B cell (primary cell): Measurements from ENCODE around the gene GNA12. TPM values are rescaled to one million over a fixed set of nuclear protein-coding genes. Genes with fewer than 3 reads are reported as not detected.

ENCODE experiments used
- ATAC-seq: fragments of 200-7000 bp; cut with Tn5 transposase; one replicate; pipeline ENCODE4 v1.10.0; 2021; ENCODE audit warnings: low read depth, mild to moderate bottlenecking, moderate number of reproducible peaks, moderate library complexity
- CTCF ChIA-PET: fragments of 350-600 bp; sonication (Branson Sonifier 250); formaldehyde crosslinking; loops from one replicate; lab custom pipeline; 2021; ENCODE audit warnings: antibody characterized with exemption, inconsistent platforms; lab: Charles Lee
- POLR2A ChIA-PET: fragments of 350-600 bp; sonication (Branson Sonifier 250); formaldehyde crosslinking; loops from one replicate; lab custom pipeline; 2021; ENCODE audit warnings: antibody characterized with exemption; lab: Charles Lee
- DNase-seq: peaks from one replicate; pipeline ENCODE4 v3.0.0; 2013
- H2AFZ ChIP-seq: 2 replicates; pipeline ENCODE4 v1.6.1; 2012; ENCODE audit warnings: mild to moderate bottlenecking, low read depth, low read length; ENCODE audit not compliant: insufficient read depth, poor library complexity, severe bottlenecking
- H3K27ac ChIP-seq, 2 donors: 1 replicate in 1 of 2; 2 replicates in 1 of 2; pipeline ENCODE4 v1.5.1; 2012 to 2013; ENCODE audit warnings: low read length in 2 of 2, mild to moderate bottlenecking in 2 of 2, moderate library complexity in 1 of 2
- H3K27me3 ChIP-seq, 4 experiments: fragments of 200-600 bp in 1 of 4; sonication (generic) in 1 of 4; replicated peaks in 1 of 4; 1 replicate in 2 of 4; 2 replicates in 2 of 4; pipeline versions ENCODE4 v1.6.1 to v1.7.0; 2013 to 2016; ENCODE audit warnings: low read length in 3 of 4, mild to moderate bottlenecking in 2 of 4, mixed read lengths in 1 of 4, moderate library complexity in 1 of 4; ENCODE audit not compliant: insufficient read depth in 4 of 4, control insufficient read depth in 3 of 4; ENCODE audit errors: control extremely low read depth in 1 of 4
- H3K36me3 ChIP-seq, 2 experiments: replicated peaks in 1 of 2; 1 replicate in 1 of 2; 2 replicates in 1 of 2; pipeline versions ENCODE4 v1.6.1 to v1.7.1; 2013; ENCODE audit warnings: low read length in 1 of 2; ENCODE audit not compliant: insufficient read depth in 2 of 2, control insufficient read depth in 1 of 2; ENCODE audit errors: control extremely low read depth in 1 of 2, extremely low read depth in 1 of 2
- H3K4me1 ChIP-seq, 2 donors: fragments of 200-600 bp in 1 of 2; sonication (generic) in 1 of 2; 1 replicate in 1 of 2; 2 replicates in 1 of 2; pipeline versions ENCODE4 v1.5.1 to v1.6.1; 2013 to 2017; ENCODE audit warnings: low read length in 2 of 2; ENCODE audit not compliant: control insufficient read depth in 2 of 2, insufficient read depth in 2 of 2
- H3K4me2 ChIP-seq: replicated peaks from 2 replicates; pipeline ENCODE3; 2012; ENCODE audit warnings: mild to moderate bottlenecking, low read depth, low read length; ENCODE audit not compliant: poor library complexity, severe bottlenecking
- H3K4me3 ChIP-seq, 5 experiments: fragments of 200-600 bp in 1 of 5; sonication (generic) in 1 of 5; 1 replicate in 3 of 5; 2 replicates in 2 of 5; pipeline versions ENCODE4 v1.5.1 to v1.7.0; 2011 to 2016; ENCODE audit warnings: low read length in 4 of 5, mild to moderate bottlenecking in 4 of 5, low read depth in 2 of 5, control low read depth in 1 of 5, moderate library complexity in 1 of 5; ENCODE audit not compliant: insufficient read depth in 1 of 5; ENCODE audit errors: control extremely low read depth in 1 of 5, extremely low read depth in 1 of 5
- H3K79me2 ChIP-seq: fragments of 200-600 bp; sonication (generic); one replicate; pipeline ENCODE4 v1.6.0; 2016; ENCODE audit warnings: low read length; ENCODE audit not compliant: control insufficient read depth, insufficient read depth
- H3K9ac ChIP-seq: fragments of 200-600 bp; sonication (generic); 2 replicates; pipeline ENCODE4 v1.6.1; 2017; ENCODE audit warnings: mild to moderate bottlenecking, low read length, moderate library complexity
- H3K9me3 ChIP-seq, 3 donors: one replicate each; pipeline versions ENCODE4 v1.6.1 to v1.7.1; 2013; ENCODE audit warnings: low read length in 2 of 3; ENCODE audit not compliant: control insufficient read depth in 2 of 3, insufficient read depth in 1 of 3; ENCODE audit errors: control extremely low read depth in 1 of 3
- H4K20me1 ChIP-seq: 2 replicates; pipeline ENCODE4 v1.6.0; 2012; ENCODE audit warnings: mild to moderate bottlenecking, low read length; ENCODE audit not compliant: insufficient read depth, control insufficient read depth, poor library complexity, severe bottlenecking
- H3K27ac Mint-ChIP-seq: one replicate; pipeline ENCODE4 v1.8.0; 2021; ENCODE audit warnings: mixed read lengths
- H3K27me3 Mint-ChIP-seq: one replicate; pipeline ENCODE4 v1.8.0; 2021; ENCODE audit warnings: mixed read lengths
- H3K4me1 Mint-ChIP-seq: one replicate; pipeline ENCODE4 v1.8.0; 2021; ENCODE audit warnings: mixed read lengths
- H3K4me3 Mint-ChIP-seq: one replicate; pipeline ENCODE4 v1.8.0; 2021; ENCODE audit warnings: mixed read lengths
- H3K9me3 Mint-ChIP-seq: one replicate; pipeline ENCODE4 v1.8.0; 2022; ENCODE audit warnings: mixed read lengths; ENCODE audit not compliant: insufficient read depth
- CTCF ChIP-seq: fragments of 200-600 bp; IDR thresholded peaks from one replicate; pipeline ENCODE4 v1.8.0; 2022; ENCODE audit warnings: antibody characterized with exemption, mild to moderate bottlenecking
- EZH2 ChIP-seq: IDR thresholded peaks from 2 replicates; pipeline ENCODE4 v1.6.1; 2012; ENCODE audit warnings: borderline replicate concordance, low read depth, mild to moderate bottlenecking, moderate library complexity, low read length; ENCODE audit not compliant: insufficient read depth, poor library complexity, severe bottlenecking
- WGBS: methylation state at CpG from one replicate; pipeline ENCODE4 v1.1.5; 2013; ENCODE audit warnings: missing lambda C conversion rate; ENCODE audit not compliant: insufficient coverage; 5-methylcytosine and 5-hydroxymethylcytosine counted together
- intact Hi-C: fragments of 100-400 bp; cut with micrococcal nuclease; formaldehyde crosslinking; loops from one replicate; pipeline ENCODE4 v1.10.0; 2022
- polyA plus RNA-seq: library from polyadenylated mRNA; depleted of rRNA; stranded (reverse); fragments of >200 nt; gene quantifications from 2 replicates; pipeline ENCODE4 v1.2.3, GENCODE V29; 2012
- total RNA-seq, 2 donors: library from RNA; stranded (reverse); fragments of 120-200 nt in 1 of 2; gene quantifications; 1 replicate in 1 of 2; 2 replicates in 1 of 2; pipeline versions ENCODE4 v1.2.3 to v1.2.4, GENCODE V29; 2013 to 2022

GNA12 gene
- total and polyA plus RNA-seq, 2 donors (not counting 1 experiment from before 2014, with no cell fraction given) = 34.6 to 110 TPM

GRCh38 chr7:2830609-2831376 lies 13.3 kb downstream of the GNA12 start:
- no peaks in the 10 kb centered on the region for H3K9me3 Mint-ChIP-seq
- H3K4me3 Mint-ChIP-seq = no peak overlapping the region
- no peak overlapping the region for H3K9ac ChIP-seq
- no peak overlapping the region for H2AFZ ChIP-seq
- no peak for TF ChIP-seq EZH2
- TF ChIP-seq CTCF = no peak
- no peak overlapping the region for H3K4me2 ChIP-seq
- ATAC-seq = no peak
- H3K79me2 ChIP-seq = peaks cover 100% of the 10 kb centered on the region
- no peak for DNase-seq
- H3K4me3 ChIP-seq = no peak overlapping the region
- CTCF ChIA-PET = interaction anchor here (0.8 kb wide), 1 partner anchor 11 kb away, joined by 3 read pairs; no protein-coding TSS in a partner anchor
- no peaks in the 10 kb centered on the region for H3K9me3 ChIP-seq
- no peaks in the 10 kb centered on the region for H3K27me3 Mint-ChIP-seq
- H3K27ac Mint-ChIP-seq = no peak overlapping the region
- H3K27me3 ChIP-seq = no peaks in the 10 kb centered on the region
- intact Hi-C loops = no loop called here
- peaks cover 0 to 54% of the 10 kb centered on the region in 2 experiments for H3K36me3 ChIP-seq
- POLR2A ChIA-PET = no interaction called here
- peaks cover 36% of the 10 kb centered on the region for H3K4me1 Mint-ChIP-seq
- no peak overlapping the region for H3K27ac ChIP-seq
- WGBS = 95% methylated on average over 7 of the region's 8 CpGs
- peaks cover 54% of the 10 kb centered on the region for H4K20me1 ChIP-seq
- H3K4me1 ChIP-seq = peaks cover 0 to under 1% of the 10 kb centered on the region in 2 donors

GRCh38 chr7:2829040-2829439 lies 15.1 kb downstream of the GNA12 start:
- Histone ChIP-seq H4K20me1 (peaks cover 62% of the 10 kb centered on the region), H3K4me2 (no peak overlapping the region), H3K4me1 (peaks cover 14 to 18% of the 10 kb centered on the region in 2 donors), H3K9ac (no peak overlapping the region), H2AFZ (no peak overlapping the region), H3K36me3 (peaks cover 0 to 38% of the 10 kb centered on the region in 2 experiments), H3K9me3 (no peaks in the 10 kb centered on the region), H3K79me2 (peaks cover 100% of the 10 kb centered on the region), H3K4me3 (no peak overlapping the region), H3K27ac (no peak overlapping the region), H3K27me3 (no peaks in the 10 kb centered on the region)
- no peak for ATAC-seq
- H3K27me3 Mint-ChIP-seq = no peaks in the 10 kb centered on the region
- CTCF ChIA-PET = interaction anchor here (0.8 to 1.0 kb wide), 2 partner anchors 19 to 111 kb away, joined by 3 read pairs; no protein-coding TSS in a partner anchor
- H3K4me3 Mint-ChIP-seq = no peak overlapping the region
- intact Hi-C loops = no loop called here
- TF ChIP-seq EZH2 (no peak), CTCF (no peak)
- H3K27ac Mint-ChIP-seq = no peak overlapping the region
- WGBS = 100% methylated on average over 1 of the region's 5 CpGs
- POLR2A ChIA-PET = interaction anchor here (0.6 kb wide), 1 partner anchor 26 kb away, joined by 4 read pairs; no protein-coding TSS in a partner anchor
- H3K4me1 Mint-ChIP-seq = peaks cover 47% of the 10 kb centered on the region
- DNase-seq = no peak
- H3K9me3 Mint-ChIP-seq = no peaks in the 10 kb centered on the region
